Stimulated activated CD8-positive, alpha-beta memory T cell treated with anti-CD3 and anti-CD28 coated beads, Interleukin-15, amount 100 ng/mL, for 4 hours (primary cell): ENCODE data around the gene BCAR3.
A peak's percentile ranks its signal among the peaks of the same experiment; 100 is the strongest.
"Not testable (repeated sequence)": the region's sequence is repeated elsewhere in the genome, so short reads cannot be mapped to it uniquely, and the experiment has no call there.

Experiments used
- DNase-seq, 2 donors: peaks; one replicate each; pipeline ENCODE4 v3.0.0-alpha.2; 2020; ENCODE audit warnings: low read depth in 2 of 2

BCAR3 gene

DNA sequence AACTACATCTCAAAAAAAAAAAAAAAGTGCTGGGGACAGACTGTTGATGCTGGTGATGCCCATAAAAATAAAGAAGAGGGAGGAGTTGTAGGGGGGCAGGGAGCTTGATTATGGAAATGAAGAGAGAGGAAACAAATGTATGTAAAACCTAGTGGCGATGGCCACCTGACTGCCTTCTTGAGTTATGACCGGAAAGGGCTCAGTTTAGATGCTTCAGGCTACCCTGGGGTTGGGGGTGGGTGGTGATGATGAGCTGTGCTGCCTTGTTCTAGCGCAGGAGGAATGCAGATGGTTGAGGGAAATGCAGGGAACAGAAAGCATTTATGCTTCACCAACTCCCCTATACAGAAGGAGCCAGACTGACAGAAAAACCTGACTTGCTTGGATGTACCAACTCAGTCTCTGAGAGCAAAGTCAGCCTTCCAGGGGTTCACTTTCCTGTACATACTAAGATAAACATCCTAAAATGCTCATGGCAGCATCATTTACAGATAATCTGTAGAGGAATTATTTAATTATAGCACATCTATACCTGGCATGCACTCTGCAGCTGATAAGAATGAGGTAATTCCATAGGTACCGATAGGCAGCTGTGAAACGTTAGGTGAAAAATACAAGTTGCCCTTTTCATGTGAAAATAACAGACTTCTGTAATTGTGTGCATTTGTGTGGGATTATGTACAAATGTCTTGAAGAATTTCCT lies 8.0 kb upstream of the BCAR3 start:
- no peak for DNase-seq

DNA sequence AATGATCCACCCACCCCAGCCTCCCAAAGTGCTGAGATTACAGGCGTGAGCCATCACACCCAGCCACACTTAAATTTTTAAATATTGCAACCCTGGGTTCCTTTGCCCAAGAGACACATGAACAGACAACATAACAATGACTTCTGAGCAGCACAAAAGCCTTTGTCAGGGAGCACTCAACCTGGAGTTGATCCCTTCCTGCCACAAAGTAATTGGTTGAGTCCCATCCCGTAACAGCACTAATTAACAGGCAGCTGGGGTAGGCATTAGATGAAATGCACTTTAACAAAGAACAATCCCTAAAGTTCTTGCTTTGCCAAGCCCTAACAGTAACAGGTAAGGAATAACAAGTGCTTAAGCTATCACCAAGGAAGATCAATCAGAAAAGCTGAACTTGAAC lies 5.9 kb upstream of the BCAR3 start:
- DNase-seq: no peak

DNA sequence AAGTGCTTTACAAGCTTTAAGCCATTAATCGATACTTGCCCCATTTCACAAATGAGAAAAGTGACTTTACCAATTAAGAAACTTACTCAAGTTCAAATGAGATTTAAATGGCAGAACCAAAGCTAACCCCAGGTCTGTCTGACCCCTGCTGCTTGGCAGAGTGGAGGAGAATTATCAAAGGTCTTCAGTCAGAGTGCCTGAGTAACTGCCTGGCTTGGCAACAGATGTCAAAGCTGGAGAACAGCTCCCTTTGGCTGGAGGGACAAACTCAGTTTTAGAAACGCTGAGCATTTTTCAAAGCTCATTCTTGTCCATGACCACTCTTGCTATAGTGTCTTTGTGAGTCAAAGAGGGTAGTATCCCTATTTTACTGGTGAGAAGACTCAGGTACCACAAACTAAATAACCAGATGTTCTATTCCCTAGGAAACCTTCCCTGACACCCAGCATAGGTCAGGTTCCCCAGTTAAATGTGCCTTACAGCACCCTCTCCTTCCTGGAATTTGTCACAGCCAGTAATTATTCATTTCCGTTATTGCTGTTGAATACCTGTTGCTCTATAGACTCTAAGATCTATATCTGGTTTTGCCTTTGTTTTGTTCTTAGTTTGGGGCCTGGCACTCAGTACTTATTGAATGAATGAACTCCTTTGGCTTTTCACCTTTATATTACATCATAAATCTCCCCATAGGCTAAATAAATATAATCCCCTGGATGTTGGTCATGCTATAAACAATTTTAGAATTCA lies 5.0 kb upstream of the BCAR3 start:
- no peak for DNase-seq

GRCh38 chr1:93685918-93686317 lies 4.3 kb upstream of the BCAR3 start:
- no peak for DNase-seq

GRCh38 chr1:93683234-93683633 lies 1.6 kb upstream of the BCAR3 start:
- DNase-seq: no peak

- DNase-seq: no peak
Observed at GRCh38 chr1:93681989-93682412, 364 bp upstream of the BCAR3 start.

- DNase-seq: peak in 1 of 2 donors; percentile 25
Observed at GRCh38 chr1:93680420-93681100, 1.1 kb downstream of the BCAR3 start.

DNA sequence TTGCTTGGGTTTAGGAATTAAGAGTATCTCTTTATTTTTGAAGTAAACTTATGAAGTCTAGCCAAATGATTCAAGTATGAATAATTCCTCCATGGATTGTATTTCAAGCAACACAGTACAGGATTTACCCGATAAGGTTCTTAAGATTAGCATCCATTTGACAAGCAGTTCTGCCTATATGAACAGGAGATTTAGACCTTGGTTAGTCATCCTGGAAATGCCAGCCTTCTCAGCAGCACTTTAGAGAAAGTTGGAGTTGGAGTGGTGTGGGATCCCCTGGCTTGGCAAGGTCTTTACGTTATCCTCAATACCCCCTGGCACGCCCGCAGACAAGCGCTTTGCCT lies 1.6 kb downstream of the BCAR3 start:
- no peak for DNase-seq

DNA sequence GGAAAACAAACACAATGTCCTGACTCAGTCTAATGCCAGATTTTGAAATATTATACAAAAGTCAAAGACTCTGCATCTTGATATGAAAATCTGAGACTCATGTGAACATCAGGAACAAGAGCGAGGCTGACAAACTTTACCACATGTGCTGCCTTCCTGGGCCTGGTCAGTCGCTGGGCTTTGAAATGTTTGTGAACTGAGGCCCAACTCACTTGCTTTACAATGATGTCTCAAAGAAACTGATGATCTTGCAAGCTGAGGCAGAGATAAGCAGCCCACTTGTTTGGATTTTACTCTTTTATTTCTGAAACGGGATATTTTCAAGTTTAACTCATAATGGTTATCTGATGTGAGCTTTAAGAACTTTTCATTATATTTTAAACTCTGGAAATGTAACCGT lies 2.1 kb downstream of the BCAR3 start:
- no peak for DNase-seq

- no peak for DNase-seq
Observed at GRCh38 chr1:93678946-93679480, 2.6 kb downstream of the BCAR3 start.

- no peak for DNase-seq
Observed at GRCh38 chr1:93678491-93678890, 3.1 kb downstream of the BCAR3 start.

DNA sequence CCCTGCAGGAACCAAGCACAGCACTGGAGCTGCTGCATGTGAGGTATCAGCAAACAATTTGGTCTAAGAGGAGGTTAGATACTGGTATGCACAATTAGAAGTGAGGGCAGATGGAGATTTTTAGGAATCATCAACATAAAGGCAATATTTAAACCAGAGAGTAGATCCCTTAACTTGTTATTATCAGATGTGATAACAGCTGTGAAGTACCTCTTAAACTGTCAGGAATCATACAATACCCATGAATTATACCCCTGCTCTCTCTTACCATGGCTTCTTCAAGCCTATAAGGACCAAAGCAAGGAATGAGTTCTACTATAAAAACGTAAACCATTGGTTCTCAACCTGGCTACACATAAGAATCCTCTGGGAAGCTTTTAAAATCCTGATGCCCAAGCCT lies 3.9 kb downstream of the BCAR3 start:
- no peak for DNase-seq

DNA sequence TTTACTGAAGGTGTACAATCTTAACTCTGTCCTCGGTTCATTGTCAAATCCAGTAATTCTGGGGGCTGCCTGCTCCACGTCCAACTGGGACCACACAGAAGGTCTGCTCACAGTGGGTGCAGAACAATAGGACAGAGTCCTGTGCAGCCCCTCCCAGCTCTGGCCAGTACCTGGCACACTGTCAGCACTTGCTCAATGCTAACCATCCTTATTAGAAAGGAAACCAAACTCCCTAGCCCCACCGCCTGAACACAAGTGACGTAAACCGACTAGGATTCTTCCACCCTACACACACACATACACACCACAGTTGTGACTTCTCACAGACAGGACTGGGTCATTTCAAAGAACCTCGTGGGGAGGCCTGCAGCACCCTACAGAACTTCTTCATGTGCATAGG lies 5.2 kb downstream of the BCAR3 start:
- DNase-seq: no peak

DNA sequence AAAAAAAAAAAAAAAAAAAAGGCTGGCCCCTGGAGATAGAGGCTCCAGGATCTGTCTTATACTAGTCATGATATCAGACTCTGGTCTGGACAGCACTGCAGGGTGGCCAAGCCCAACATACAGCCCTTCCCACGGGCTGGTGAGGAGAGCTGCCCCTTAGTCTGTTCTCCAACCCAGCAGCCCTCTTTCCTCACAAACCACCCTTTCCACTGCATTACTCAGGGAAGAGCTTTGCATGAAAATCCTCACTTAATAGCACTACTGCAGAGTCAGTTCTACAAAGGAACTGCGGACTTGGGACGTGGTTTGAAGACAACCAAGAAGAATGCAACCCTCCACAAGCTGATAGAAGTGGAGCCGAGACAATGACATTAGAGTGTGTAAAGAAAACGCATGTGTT lies 5.7 kb downstream of the BCAR3 start:
- no peak for DNase-seq

GRCh38 chr1:93675271-93675670 lies 6.4 kb downstream of the BCAR3 start:
- no peak for DNase-seq

DNA sequence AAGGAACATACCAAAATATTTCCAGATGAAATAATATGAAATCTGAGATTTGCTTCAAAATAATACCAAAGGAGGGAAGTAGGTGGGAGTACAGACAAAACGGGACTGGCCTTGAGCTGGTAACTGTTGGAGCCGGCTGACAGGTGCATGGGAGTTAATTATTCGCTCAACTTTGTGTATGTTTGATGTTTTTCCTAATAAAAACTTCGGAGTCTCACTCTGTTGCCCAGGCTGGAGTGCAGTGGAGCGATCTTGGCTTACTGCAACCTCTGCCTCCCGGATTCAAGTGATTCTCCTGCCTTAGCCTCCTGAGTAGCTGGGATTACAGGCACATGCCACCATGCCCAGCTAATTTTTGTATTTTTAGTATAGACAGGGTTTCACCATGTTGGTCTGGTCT lies 7.6 kb downstream of the BCAR3 start:
- not testable (repeated sequence) for DNase-seq

DNA sequence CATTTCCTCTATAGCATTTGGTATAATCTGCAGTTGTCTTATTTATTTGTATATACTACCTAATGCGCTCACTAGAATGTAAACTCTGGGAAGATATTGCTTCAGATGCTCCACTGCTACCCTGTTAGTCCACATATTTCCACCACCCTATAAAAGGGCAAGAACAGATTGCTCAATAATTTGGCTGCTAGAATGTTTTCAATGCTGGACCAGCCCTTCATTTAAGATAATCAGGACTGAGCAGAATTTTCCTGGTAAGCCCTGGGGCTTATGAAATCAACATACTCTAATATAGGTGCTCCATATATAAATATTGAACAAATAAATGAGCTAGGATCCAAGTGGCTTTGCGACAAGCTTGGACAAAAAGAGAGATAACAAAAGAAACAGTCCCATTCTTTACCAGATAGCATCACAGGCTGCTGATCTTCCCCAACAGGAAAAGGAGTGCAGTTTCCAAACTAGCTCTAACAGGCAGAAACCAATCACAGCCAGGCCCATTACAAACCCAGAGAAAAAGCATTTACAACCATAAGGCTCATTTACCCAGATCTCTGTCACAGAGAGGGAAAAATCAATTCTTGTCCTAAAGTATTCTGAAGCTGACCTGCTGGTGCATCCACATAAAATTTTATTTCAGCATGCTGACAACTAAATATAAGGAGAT lies 8.3 kb downstream of the BCAR3 start:
- DNase-seq: no peak

- DNase-seq: no peak
Observed at GRCh38 chr1:93672477-93673162, 9.0 kb downstream of the BCAR3 start.

GRCh38 chr1:93672069-93672468 lies 9.6 kb downstream of the BCAR3 start:
- DNase-seq: no peak

- DNase-seq: no peak
Observed at GRCh38 chr1:93671099-93671621, 10.5 kb downstream of the BCAR3 start.

GRCh38 chr1:93670141-93670540 lies 11.5 kb downstream of the BCAR3 start:
- DNase-seq: no peak
